Neural progenitor cell (in vitro differentiated cells): Measurements from ENCODE around the gene ARFRP1.

ENCODE experiments used
- CTCF ChIP-seq: fragments of 200-600 bp; sonication (generic); IDR thresholded peaks from 2 replicates; pipeline ENCODE4 v1.5.1; 2017; ENCODE audit warnings: antibody characterized with exemption, mild to moderate bottlenecking
- EZH2 ChIP-seq: fragments of 200-600 bp; sonication (generic); IDR thresholded peaks from 2 replicates; pipeline ENCODE4 v1.6.1; 2017; ENCODE audit warnings: antibody characterized with exemption, mild to moderate bottlenecking, moderate library complexity
- EZH2phosphoT487 ChIP-seq: fragments of 200-600 bp; sonication (generic); IDR thresholded peaks from 2 replicates; pipeline ENCODE4 v1.6.1; 2017; ENCODE audit warnings: antibody characterized with exemption

- TF ChIP-seq CTCF (no peak), EZH2 (no peak), EZH2phosphoT487 (no peak)
Measured at GRCh38 chr20:63661959-63662812, 45.6 kb downstream of the ARFRP1 start.
